GM23338 (cell line): ENCODE measurements around the gene KCNJ4.

Source experiments
- CREB1 ChIP-seq: fragments of 250-450 bp; sonication (Bioruptor Pico); IDR thresholded peaks from 2 replicates; pipeline ENCODE4 v1.5.0; 2020; ENCODE audit warnings: low read depth, mild to moderate bottlenecking, moderate library complexity
- EZH2 ChIP-seq: fragments of 200-600 bp; sonication (generic); IDR thresholded peaks from one replicate; pipeline ENCODE4 v1.8.0; 2017; ENCODE audit warnings: antibody characterized with exemption, mild to moderate bottlenecking, low read depth; ENCODE audit not compliant: unreplicated experiment
- EZH2phosphoT487 ChIP-seq: fragments of 200-600 bp; sonication (generic); IDR thresholded peaks from one replicate; pipeline ENCODE4 v1.8.1; 2018; ENCODE audit warnings: antibody characterized with exemption; ENCODE audit not compliant: unreplicated experiment
- JUNB ChIP-seq: IDR thresholded peaks from one replicate; pipeline ENCODE4 v1.6.1; 2016; ENCODE audit warnings: antibody characterized with exemption; ENCODE audit not compliant: unreplicated experiment
- NANOG ChIP-seq: IDR thresholded peaks from 2 replicates; pipeline ENCODE4 v1.6.1; 2016; ENCODE audit warnings: antibody characterized with exemption, borderline replicate concordance
- POLR2AphosphoS5 ChIP-seq: IDR thresholded peaks from 2 replicates; pipeline ENCODE4 v1.6.1; 2016; ENCODE audit warnings: antibody characterized with exemption, low read depth
- ZNF114 ChIP-seq: fragments of 250-450 bp; sonication (Bioruptor Pico); IDR thresholded peaks from 2 replicates; pipeline ENCODE4 v1.5.0; 2020; ENCODE audit warnings: mild to moderate bottlenecking, moderate library complexity
- TF ChIP-seq, protein P1 (sequence below), 2 experiments: fragments of 200-600 bp in 1 of 2; sonication (generic) in 1 of 2; conservative IDR thresholded peaks; 2 replicates each; pipeline versions ENCODE4 v1.5.1 to v1.6.1; 2016 to 2017; ENCODE audit warnings: antibody characterized with exemption in 2 of 2, low read depth in 2 of 2, mild to moderate bottlenecking in 2 of 2, moderate library complexity in 1 of 2
- TF ChIP-seq, protein P2 (sequence below): IDR thresholded peaks from one replicate; pipeline ENCODE4 v1.6.1; 2018; ENCODE audit warnings: antibody characterized with exemption; ENCODE audit not compliant: unreplicated experiment
- TF ChIP-seq, protein P3 (sequence below): fragments of 250-450 bp; sonication (Bioruptor Pico); IDR thresholded peaks from 2 replicates; pipeline ENCODE4 v1.5.0; 2020; ENCODE audit warnings: mild to moderate bottlenecking, moderate library complexity

DNA sequence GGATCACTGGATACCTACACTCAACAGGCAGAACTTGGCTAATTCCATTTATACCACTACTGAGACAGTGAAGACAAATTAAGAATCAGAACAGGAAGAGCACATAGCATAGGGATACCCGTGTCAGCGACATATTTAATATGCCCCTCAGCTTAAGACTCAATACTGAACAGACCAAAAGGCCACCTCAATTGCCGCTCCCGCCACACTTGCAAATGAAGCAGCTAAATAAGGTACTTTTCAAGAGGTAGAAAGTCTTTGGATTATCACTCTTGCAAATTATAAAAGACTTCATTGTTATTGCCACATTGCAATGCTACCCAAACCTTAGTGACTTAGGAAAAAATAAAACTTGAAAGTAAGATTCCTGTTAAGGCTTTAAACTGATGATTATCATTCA lies 48.0 kb upstream of the KCNJ4 start:
- TF ChIP-seq, protein P1, sequence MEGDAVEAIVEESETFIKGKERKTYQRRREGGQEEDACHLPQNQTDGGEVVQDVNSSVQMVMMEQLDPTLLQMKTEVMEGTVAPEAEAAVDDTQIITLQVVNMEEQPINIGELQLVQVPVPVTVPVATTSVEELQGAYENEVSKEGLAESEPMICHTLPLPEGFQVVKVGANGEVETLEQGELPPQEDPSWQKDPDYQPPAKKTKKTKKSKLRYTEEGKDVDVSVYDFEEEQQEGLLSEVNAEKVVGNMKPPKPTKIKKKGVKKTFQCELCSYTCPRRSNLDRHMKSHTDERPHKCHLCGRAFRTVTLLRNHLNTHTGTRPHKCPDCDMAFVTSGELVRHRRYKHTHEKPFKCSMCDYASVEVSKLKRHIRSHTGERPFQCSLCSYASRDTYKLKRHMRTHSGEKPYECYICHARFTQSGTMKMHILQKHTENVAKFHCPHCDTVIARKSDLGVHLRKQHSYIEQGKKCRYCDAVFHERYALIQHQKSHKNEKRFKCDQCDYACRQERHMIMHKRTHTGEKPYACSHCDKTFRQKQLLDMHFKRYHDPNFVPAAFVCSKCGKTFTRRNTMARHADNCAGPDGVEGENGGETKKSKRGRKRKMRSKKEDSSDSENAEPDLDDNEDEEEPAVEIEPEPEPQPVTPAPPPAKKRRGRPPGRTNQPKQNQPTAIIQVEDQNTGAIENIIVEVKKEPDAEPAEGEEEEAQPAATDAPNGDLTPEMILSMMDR (conservative IDR thresholded peaks at IDR 0.05; ENCODE audit: low read depth in 2 of 2): no peak
- TF ChIP-seq NANOG: no peak
- TF ChIP-seq JUNB: no peak
- no peak for TF ChIP-seq POLR2AphosphoS5
- TF ChIP-seq CREB1 (CRISPR knock-in tag): no peak
- TF ChIP-seq EZH2phosphoT487: no peak
- no peak for TF ChIP-seq EZH2
- TF ChIP-seq, protein P2, sequence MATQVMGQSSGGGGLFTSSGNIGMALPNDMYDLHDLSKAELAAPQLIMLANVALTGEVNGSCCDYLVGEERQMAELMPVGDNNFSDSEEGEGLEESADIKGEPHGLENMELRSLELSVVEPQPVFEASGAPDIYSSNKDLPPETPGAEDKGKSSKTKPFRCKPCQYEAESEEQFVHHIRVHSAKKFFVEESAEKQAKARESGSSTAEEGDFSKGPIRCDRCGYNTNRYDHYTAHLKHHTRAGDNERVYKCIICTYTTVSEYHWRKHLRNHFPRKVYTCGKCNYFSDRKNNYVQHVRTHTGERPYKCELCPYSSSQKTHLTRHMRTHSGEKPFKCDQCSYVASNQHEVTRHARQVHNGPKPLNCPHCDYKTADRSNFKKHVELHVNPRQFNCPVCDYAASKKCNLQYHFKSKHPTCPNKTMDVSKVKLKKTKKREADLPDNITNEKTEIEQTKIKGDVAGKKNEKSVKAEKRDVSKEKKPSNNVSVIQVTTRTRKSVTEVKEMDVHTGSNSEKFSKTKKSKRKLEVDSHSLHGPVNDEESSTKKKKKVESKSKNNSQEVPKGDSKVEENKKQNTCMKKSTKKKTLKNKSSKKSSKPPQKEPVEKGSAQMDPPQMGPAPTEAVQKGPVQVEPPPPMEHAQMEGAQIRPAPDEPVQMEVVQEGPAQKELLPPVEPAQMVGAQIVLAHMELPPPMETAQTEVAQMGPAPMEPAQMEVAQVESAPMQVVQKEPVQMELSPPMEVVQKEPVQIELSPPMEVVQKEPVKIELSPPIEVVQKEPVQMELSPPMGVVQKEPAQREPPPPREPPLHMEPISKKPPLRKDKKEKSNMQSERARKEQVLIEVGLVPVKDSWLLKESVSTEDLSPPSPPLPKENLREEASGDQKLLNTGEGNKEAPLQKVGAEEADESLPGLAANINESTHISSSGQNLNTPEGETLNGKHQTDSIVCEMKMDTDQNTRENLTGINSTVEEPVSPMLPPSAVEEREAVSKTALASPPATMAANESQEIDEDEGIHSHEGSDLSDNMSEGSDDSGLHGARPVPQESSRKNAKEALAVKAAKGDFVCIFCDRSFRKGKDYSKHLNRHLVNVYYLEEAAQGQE: no peak
- TF ChIP-seq, protein P3, sequence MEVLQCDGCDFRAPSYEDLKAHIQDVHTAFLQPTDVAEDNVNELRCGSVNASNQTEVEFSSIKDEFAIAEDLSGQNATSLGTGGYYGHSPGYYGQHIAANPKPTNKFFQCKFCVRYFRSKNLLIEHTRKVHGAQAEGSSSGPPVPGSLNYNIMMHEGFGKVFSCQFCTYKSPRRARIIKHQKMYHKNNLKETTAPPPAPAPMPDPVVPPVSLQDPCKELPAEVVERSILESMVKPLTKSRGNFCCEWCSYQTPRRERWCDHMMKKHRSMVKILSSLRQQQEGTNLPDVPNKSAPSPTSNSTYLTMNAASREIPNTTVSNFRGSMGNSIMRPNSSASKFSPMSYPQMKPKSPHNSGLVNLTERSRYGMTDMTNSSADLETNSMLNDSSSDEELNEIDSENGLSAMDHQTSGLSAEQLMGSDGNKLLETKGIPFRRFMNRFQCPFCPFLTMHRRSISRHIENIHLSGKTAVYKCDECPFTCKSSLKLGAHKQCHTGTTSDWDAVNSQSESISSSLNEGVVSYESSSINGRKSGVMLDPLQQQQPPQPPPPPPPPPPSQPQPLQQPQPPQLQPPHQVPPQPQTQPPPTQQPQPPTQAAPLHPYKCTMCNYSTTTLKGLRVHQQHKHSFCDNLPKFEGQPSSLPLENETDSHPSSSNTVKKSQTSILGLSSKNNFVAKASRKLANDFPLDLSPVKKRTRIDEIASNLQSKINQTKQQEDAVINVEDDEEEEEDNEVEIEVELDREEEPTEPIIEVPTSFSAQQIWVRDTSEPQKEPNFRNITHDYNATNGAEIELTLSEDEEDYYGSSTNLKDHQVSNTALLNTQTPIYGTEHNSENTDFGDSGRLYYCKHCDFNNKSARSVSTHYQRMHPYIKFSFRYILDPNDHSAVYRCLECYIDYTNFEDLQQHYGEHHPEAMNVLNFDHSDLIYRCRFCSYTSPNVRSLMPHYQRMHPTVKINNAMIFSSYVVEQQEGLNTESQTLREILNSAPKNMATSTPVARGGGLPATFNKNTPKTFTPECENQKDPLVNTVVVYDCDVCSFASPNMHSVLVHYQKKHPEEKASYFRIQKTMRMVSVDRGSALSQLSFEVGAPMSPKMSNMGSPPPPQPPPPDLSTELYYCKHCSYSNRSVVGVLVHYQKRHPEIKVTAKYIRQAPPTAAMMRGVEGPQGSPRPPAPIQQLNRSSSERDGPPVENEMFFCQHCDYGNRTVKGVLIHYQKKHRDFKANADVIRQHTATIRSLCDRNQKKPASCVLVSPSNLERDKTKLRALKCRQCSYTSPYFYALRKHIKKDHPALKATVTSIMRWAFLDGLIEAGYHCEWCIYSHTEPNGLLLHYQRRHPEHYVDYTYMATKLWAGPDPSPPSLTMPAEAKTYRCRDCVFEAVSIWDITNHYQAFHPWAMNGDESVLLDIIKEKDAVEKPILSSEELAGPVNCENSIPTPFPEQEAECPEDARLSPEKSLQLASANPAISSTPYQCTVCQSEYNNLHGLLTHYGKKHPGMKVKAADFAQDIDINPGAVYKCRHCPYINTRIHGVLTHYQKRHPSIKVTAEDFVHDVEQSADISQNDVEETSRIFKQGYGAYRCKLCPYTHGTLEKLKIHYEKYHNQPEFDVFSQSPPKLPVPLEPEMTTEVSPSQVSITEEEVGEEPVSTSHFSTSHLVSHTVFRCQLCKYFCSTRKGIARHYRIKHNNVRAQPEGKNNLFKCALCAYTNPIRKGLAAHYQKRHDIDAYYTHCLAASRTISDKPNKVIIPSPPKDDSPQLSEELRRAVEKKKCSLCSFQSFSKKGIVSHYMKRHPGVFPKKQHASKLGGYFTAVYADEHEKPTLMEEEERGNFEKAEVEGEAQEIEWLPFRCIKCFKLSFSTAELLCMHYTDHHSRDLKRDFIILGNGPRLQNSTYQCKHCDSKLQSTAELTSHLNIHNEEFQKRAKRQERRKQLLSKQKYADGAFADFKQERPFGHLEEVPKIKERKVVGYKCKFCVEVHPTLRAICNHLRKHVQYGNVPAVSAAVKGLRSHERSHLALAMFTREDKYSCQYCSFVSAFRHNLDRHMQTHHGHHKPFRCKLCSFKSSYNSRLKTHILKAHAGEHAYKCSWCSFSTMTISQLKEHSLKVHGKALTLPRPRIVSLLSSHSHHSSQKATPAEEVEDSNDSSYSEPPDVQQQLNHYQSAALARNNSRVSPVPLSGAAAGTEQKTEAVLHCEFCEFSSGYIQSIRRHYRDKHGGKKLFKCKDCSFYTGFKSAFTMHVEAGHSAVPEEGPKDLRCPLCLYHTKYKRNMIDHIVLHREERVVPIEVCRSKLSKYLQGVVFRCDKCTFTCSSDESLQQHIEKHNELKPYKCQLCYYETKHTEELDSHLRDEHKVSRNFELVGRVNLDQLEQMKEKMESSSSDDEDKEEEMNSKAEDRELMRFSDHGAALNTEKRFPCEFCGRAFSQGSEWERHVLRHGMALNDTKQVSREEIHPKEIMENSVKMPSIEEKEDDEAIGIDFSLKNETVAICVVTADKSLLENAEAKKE (CRISPR knock-in tag): no peak
- no peak for TF ChIP-seq ZNF114 (CRISPR knock-in tag)
